Measurements from ENCODE around the gene LRP5.

The LRP5 gene

GRCh38 chr11:68481579-68482240 lies 169.3 kb downstream of the LRP5 start:
- FAIRE-seq: no peak
- no peak for DNase-seq (ENCODE audit: insufficient read length, low spot score)

DNA sequence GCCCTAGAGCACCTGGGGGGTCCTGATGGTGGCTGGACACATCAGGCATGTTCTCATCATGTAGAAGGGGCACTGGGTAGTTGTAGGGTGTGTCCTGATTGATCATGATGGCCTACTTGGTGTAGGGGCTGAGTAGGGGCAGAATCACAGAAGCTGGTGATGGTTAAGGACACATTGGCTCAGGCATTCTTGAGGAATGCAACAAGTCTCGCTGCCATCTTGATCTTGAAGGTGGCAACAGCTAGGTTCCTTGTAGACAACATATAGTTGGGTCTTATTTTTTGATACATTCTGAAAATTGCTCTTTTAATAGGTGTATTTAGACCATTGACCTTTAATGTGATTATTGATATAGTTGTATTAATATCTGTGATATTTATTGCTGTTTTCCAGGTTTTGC lies 176.2 kb downstream of the LRP5 start:
- no peak for DNase-seq (ENCODE audit: insufficient read length, low spot score)
- FAIRE-seq: no peak

GRCh38 chr11:68495220-68495729 lies 182.9 kb downstream of the LRP5 start:
- no peak for FAIRE-seq

GRCh38 chr11:68495872-68496271 lies 183.5 kb downstream of the LRP5 start:
- no peak for FAIRE-seq
- no peak for DNase-seq (ENCODE audit: insufficient read length, low spot score)

More at GRCh38 chr11:68495220-68495729, 182.9 kb downstream of the LRP5 start:
- DNase-seq (ENCODE audit: insufficient read length, low spot score): no peak

- DNase-seq (ENCODE audit: insufficient read length, low spot score): no peak
- no peak for FAIRE-seq
Observed at GRCh38 chr11:68497761-68498160, 185.4 kb downstream of the LRP5 start.

DNA sequence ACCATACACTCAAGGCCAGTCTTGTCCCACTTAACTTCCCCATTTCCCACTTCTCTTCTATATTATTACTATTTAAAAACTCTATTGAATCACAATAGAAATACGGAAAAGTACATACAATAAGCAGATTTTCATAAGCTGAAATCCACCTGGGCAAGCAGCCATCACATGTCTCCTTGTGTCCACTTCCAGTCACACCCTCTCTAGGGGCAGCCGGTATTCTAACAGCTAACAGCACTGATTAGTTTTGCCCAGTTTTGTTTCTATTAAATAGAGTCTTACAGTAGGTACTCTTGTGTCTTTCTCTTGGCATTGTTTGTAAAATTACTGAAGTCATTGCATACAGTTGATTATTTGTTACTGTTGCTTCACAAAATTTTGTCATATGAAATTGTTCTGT lies 185.9 kb downstream of the LRP5 start:
- DNase-seq (ENCODE audit: insufficient read length, low spot score): no peak
- FAIRE-seq: no peak
